ENCODE data around the gene CFAP97D1. TPM values are rescaled to one million over a fixed set of nuclear protein-coding genes. Genes with fewer than 3 reads are reported as not detected.
A peak's percentile ranks its signal among the peaks of the same experiment; 100 is the strongest.

Gene CFAP97D1
- total RNA-seq, 2 donors from 2014 or later = not detected

- DNase-seq (ENCODE audit: low spot score) = peak; percentile 82
- intact Hi-C loops (cut with DNase I) = no loop called here
Measured at GRCh38 chr17:43766413-43767052, 13.7 kb upstream of the CFAP97D1 start.

GRCh38 chr17:43767053-43767712 lies 13.1 kb upstream of the CFAP97D1 start:
- intact Hi-C loops (cut with DNase I) = no loop called here
- DNase-seq (ENCODE audit: low spot score) = peak; percentile 30

- no peak for DNase-seq (ENCODE audit: low spot score)
- intact Hi-C loops (cut with DNase I) = no loop called here
Measured at GRCh38 chr17:43767713-43768059, 12.5 kb upstream of the CFAP97D1 start.

GRCh38 chr17:43768382-43768781 lies 11.9 kb upstream of the CFAP97D1 start:
- intact Hi-C loops (cut with DNase I) = no loop called here
- DNase-seq (ENCODE audit: low spot score) = peak; percentile 87

DNA sequence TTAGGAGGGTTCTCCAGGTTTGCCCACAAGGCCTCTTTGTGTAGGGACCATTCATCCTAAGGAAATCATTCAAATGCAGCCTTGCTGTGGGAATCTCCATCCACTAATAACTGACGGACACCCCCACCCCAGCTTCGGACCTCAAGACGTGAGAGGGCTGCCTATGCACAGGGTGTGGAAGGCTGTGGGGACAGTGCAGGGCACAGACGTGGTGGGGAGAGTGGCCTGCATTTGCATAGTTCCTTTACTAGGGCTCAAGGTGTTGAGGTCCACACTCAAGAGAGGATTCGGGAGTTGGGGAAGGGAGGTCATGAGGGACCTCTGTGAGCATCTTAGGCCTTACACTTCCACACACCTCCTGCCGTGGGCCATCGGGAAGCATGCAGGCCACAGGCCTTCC lies 11.3 kb upstream of the CFAP97D1 start:
- intact Hi-C loops (cut with DNase I) = no loop called here
- no peak for DNase-seq (ENCODE audit: low spot score)

DNA sequence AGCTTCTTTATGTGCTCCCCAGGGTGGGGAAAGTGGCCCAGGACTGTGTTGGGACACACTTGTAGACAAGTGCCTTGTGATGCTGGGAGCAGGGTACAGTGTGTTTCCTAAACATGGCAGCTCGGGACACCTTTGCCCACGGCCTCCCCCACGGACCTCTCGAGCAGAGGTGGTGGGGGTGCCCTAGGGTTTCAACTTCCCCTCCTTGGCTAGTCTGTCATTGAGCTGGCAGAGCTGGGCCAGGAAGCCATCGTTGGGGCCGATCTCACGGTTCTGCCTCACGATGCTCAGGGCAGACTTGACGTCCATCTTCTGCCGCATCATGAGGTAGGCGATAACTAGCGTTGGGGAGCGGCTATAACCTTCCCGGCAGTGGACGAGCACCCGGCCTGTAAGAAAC lies 10.8 kb upstream of the CFAP97D1 start:
- DNase-seq (ENCODE audit: low spot score) = peak; percentile 69

DNA sequence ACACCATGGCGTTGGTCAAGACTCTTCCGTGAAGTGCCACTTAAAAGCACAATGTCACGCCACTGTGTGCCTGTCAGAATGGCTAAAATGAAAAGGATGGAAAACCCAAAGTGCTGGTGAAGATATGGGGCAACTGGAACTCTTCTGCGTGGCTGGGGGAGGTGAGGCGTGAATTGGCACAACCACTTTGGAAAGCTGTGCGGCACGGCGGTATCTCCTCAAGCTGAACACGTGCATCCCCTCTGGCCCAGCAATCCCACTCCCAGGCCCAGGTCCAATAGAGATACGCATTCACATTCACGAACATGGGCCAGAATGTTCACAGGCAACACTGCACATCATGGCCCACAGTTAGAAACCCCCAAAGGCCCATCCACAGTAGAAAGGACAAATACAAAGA lies 10.4 kb upstream of the CFAP97D1 start:
- DNase-seq (ENCODE audit: low spot score) = no peak
- intact Hi-C loops (cut with DNase I) = no loop called here

More for the DNA sequence above, 10.8 kb upstream of the CFAP97D1 start:
- intact Hi-C loops (cut with DNase I) = no loop called here

DNA sequence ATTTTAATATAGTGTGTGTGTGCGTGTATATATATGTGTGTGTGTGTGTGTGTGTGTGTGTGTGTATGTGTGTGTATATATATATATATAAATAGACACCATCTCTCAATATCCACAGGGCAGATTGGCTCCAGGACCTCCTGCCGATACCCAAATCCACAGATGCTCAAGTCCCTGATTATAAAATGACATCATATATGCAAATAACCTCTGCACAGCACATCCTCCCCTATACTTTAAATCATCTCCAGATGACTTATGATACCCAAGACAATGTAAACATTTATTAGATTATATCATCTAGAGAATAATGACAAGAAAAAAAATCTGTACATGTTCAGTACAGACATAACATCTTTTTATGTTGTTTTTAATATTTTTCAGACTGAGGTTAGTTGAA lies 9.3 kb upstream of the CFAP97D1 start:
- DNase-seq (ENCODE audit: low spot score) = no peak
- intact Hi-C loops (cut with DNase I) = no loop called here

DNA sequence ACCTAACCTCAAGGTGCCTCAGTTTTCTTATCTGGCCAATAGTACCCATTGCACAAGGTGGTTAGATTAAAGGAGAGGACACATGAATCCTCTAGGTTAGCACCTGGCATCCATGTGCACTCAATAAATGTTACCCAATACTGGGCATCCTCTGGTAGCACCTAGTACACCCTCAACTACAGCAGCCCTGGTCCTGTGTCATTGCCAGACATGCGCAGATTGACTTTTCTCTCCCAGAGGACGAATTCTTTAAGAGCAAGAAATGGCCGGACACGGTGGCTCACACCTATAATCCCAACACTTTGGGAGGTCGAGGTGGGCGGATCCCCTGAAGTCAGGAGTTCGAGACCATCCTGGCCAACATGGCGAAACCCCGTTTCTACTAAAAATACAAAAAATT lies 8.8 kb upstream of the CFAP97D1 start:
- no peak for DNase-seq (ENCODE audit: low spot score)
- intact Hi-C loops (cut with DNase I) = no loop called here

- peak; percentile 84 for DNase-seq (ENCODE audit: low spot score)
- intact Hi-C loops (cut with DNase I) = no loop called here
Measured at GRCh38 chr17:43772877-43773648, 7.2 kb upstream of the CFAP97D1 start.

DNA sequence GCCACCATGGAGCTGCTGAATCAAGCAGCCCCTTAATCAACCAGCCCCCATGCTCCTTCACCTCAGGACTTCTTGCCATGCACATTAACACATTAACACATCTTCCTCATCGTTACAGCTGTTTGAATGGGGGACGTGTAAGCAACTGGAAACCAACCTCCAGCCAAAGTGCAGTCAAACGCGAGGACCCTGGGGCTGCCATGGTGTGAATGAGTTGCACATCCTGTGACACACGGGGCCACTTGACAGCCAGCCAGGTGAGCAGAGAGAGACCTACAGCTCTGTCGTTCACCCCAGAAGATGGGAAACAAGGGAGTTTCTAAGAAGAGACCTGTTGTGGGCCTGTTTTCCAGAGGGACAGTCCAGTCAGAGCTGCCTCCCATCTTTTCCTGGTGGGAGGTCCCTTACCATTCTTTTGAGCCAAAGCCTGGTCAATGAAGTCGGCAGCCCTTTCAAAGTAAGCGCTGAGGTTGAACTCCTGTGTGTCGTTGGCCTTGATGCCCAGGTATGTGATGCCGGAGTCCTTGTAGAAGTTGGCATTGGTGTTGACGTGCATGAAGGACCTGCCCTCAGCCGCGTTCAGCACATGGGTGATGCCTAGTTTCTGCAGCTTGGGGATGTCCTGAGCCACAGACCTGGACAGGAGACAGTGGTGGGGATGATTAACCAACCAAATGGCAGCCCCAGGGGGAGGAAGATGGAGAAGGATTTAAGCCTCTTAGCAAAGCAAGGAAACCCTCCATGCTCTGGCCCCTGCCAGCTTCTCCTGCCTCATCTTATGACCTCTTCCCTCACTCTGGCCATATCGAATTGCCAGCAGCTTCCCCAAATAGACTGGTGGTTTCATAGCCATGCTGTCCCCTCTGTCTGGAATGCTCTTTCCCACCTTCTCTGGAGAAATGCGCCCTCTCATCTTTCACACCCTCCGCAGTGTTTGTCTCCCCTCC lies 5.7 kb upstream of the CFAP97D1 start:
- intact Hi-C loops (cut with DNase I) = no loop called here
- DNase-seq (ENCODE audit: low spot score) = peak; percentile 58

DNA sequence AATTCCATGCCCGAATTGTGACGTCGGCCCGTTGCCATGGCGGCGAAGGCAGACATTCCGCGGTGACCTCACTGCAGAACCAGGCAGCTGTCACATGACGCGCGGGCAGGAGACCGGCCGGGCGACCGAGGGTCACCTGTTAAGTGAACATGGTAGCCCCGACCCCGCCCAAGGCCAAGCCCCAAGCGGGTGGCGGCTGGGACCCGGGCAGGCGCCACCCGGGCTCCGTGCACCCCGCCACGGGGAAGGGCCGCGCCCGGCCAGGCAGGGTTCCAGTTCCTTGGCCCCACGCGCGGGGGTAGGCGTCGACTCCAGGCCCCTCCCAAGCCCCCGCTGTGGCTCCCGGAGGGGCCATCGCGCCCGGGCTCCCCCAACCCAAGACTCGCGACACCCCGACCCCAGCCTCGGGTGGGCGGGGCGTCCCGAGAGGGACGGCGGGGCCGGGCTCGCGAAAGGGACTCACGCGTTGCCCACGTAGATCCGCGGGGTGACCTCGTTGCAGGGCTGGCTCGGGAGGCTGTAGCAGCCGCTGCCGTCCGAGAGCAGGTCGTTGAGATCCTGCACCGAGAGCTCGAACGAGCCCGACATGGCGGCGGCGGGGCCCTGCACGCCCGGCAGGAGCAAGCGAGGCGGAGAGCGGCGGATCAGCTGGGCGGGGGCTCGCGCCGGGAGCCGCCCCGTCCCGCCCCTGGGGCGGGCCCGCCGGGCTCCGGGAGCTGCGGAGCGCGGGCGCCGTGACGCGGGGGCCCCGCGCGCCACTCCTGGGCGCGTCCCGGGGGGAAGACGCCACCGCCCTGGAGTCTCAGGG lies 1.7 kb upstream of the CFAP97D1 start, which contains the start of gene DUSP3:
Gene DUSP3 (minus strand): TSS at position 641 of the 808 bp plus-strand sequence. CDS start 53 bp downstream, at position 588.
- intact Hi-C loops (cut with DNase I) = no loop called here
- DNase-seq (ENCODE audit: low spot score) = peak; percentile 99

DNA sequence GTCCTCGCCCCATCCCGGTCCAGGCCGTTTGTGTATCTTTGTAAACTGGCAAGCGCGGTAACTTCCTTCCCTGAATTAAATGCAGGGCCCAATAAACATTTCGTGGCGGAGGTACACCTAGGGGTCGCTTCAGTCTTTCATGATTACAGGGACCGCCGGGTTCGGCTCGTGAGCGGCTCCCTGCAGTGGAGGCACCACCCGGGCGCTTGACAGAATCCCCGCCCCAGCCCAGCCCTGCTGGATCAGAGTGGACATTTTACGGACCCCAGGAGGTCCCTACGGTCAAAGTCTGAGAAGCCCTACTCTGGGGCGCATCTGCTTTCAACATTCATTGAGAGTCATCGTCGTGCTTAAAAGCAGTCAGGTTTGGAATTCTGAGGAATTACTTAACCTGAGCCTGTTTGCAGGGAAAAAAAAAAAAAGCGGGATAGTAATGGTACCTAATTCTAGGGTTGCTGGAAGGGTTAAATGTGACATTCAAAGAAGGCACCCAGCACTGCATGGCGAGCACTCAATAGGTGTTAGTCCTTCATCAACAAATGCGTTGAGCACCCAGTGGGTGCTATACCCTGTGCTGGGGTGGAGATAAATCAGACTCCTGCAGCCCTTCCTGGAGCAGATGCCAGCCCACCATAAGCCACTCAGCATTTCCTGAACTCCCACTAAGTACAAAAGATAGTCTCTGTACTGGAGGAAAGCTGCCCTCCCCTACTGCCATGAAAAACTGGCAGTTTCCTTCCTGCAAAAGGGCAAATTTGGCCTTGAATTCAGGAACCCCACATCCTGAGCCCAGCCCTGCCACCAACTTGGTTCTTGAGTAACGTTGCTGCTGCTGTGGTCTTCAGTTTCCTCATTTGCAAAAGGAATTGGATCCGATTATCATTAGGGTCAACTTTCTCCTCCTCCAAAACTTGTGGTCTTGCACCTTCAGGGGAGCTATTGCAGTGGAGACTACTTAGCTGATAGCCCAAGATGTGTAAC lies 800 bp upstream of the CFAP97D1 start:
- peak; percentile 57 for DNase-seq (ENCODE audit: low spot score)
- intact Hi-C loops (cut with DNase I) = loop anchor here in 1 of 2 donors (10.0 kb wide), 1 partner anchor 55 kb away; the partner anchor contains the start of gene MPP3

DNA sequence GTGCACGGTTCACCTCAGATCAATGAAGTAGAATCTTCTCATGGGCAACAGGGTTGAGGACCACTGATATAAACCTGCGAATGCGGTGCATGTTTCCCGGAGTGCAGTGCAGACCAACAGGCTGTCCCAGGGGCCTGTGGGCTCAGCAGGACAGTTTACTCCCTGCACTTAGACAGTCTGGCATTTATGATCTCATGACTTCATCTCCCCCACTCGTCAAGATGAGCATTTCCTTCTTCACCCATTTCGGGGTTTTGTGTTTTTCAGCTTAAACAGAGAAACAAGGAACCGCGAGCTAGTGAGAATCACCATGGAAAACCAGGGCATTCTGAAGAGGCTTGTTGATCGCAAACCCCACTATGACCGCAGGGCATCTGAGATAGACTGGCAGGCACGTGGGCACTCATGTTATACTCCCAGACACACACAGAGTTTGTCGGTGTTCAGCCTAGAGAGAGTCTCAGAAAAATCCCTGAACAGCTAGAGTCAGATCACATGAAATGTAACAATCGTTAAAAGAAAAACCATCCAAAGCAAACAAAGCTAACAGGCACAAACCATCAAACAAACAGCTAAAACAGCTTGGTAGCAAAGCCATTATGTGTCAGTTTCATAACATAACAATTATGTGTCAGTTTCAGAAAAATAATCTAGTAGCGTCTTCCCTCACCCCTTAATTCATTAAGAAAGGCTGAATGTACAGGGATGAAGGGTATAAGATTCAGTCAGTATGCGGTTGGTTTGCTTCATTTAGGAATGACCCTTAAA lies 2.9 kb downstream of the CFAP97D1 start:
- no peak for DNase-seq (ENCODE audit: low spot score)
- intact Hi-C loops (cut with DNase I) = loop anchor here in 1 of 2 donors (10.0 kb wide), 1 partner anchor 52 kb away; the partner anchor contains the start of gene MPP3

DNA sequence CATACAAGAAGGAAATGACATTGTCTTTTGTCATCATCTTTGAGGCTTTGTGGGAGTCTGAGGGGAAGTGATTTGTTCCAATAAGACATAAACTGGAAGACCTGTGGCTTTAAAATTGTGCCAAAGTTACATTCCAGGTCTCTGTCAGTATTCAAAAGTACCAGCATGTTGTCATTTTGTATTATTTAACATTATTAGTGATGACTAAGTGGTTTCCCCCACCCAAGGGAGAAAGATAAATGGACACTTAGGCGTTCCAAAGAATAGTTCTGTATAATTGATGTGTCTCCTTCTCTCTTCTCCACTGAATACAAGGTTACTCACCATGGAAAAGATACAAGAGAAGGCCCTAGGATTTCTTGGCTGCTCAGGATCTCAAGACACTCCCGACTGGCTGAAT lies 3.8 kb downstream of the CFAP97D1 start:
- no peak for DNase-seq (ENCODE audit: low spot score)
- intact Hi-C loops (cut with DNase I) = loop anchor here in 1 of 2 donors (10.0 kb wide), 1 partner anchor 51 kb away; the partner anchor contains the start of gene MPP3

- intact Hi-C loops (cut with DNase I) = loop anchor here in 1 of 2 donors (10.0 kb wide), 1 partner anchor 50 kb away; the partner anchor contains the start of gene MPP3
- DNase-seq (ENCODE audit: low spot score) = no peak
Measured at GRCh38 chr17:43784628-43785101, 4.4 kb downstream of the CFAP97D1 start.
